Measurements from ENCODE around the gene POLG2. TPM values are rescaled to one million over a fixed set of nuclear protein-coding genes. Genes with fewer than 3 reads are reported as not detected.
"Not testable (repeated sequence)": the region's sequence is repeated elsewhere in the genome, so short reads cannot be mapped to it uniquely, and the experiment has no call there.

The POLG2 gene
- total RNA-seq, 2 donors from 2014 or later, result 32.6 to 61.1 TPM

DNA sequence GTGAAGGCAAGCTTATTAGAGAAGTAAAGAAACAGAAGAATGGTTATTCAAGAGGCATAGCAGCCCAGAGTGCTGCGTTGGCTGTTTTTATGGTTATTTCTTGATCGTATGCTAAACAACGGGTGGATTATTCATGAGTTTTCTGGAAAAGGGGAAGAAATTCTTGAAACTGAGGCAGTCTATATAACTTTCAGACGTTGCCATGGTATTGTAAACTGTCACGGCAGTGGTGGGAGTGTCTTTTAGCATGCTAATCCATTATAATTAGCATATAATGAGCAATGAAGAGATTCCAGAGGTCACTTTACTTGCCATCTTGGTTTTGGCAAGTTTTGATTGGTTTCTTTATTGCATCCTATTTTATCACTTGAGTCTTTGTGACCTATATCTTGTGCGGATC, 65.3 kb downstream of the POLG2 start:
- no peak overlapping the region for H3K27ac Mint-ChIP-seq
- H3K36me3 Mint-ChIP-seq, result no peaks in the 10 kb centered on the region
- peaks cover 5 to 12% of the 10 kb centered on the region in 2 donors for H3K27me3 Mint-ChIP-seq
- H3K9me3 Mint-ChIP-seq, result no peaks in the 10 kb centered on the region
- ATAC-seq (no peak), DNase-seq (ENCODE audit: low spot score) (no peak)
- H3K4me3 Mint-ChIP-seq, result no peak overlapping the region
- H3K4me1 Mint-ChIP-seq (ENCODE audit: low read depth in 2 of 2), result no peaks in the 10 kb centered on the region

DNA sequence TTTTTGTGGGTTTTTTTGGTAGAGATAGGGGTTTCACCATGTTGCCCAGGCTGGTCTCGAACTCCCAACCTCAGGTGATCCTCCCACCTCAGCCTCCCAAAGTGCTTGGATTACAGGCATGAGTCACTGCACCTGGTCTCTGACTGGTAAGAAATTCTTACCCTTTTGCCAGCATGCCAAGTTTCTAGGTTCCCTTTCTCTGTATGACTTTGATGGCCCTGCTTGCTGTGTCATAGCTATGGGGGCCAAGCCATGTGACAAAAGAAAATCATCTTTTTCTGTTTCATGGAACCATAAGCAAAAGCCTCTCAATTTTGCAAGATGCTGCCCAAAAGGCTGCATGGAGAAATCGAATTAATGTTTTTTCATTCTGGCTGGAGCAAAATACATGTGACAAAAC, 66.8 kb downstream of the POLG2 start:
- H3K36me3 Mint-ChIP-seq; H3K4me1 Mint-ChIP-seq (ENCODE audit: low read depth in 2 of 2); H3K27ac Mint-ChIP-seq; DNase-seq (ENCODE audit: low spot score); ATAC-seq; H3K4me3 Mint-ChIP-seq; H3K9me3 Mint-ChIP-seq: not testable (repeated sequence)
- H3K27me3 Mint-ChIP-seq, result peaks cover 5 to 13% of the 10 kb centered on the region in 2 donors

DNA sequence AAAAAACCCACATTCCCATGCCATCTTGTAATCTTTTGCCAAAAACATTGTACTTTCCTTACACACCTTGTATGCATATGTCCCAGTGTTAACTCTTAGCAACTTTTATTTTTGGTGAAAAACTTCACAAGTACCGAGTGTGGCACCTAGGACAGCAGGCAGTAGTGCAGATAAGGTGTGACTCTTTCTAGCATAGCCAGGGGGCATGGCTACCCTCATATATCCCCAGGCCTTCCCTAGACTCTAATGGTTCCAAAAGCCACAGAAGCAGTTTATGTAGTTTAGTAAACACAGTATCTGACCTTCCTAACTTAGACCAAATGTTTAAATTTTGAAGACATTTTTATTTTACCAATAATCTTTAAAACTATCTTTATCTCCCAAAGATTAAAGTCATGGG, 68.4 kb downstream of the POLG2 start:
- no peak for DNase-seq (ENCODE audit: low spot score)
- no peak for ATAC-seq
- no peaks in the 10 kb centered on the region for H3K36me3 Mint-ChIP-seq
- H3K4me1 Mint-ChIP-seq (ENCODE audit: low read depth in 2 of 2), result no peaks in the 10 kb centered on the region
- H3K9me3 Mint-ChIP-seq, result no peaks in the 10 kb centered on the region
- H3K27ac Mint-ChIP-seq, result no peak overlapping the region
- no peak overlapping the region for H3K4me3 Mint-ChIP-seq
- H3K27me3 Mint-ChIP-seq, result peaks cover 5 to 13% of the 10 kb centered on the region in 2 donors

Other genes starting within 250 kb of the POLG2 start
- gene TEX2, start 233.8 kb downstream of the POLG2 start, total RNA-seq, result 10 to 100 TPM; 14.0 to 28.6 TPM
- gene PECAM1, start 106.2 kb downstream of the POLG2 start, total RNA-seq, result 10 to 100 TPM in 1 of 2 donors, 1 to 10 TPM in 1; 8.1 to 17.1 TPM
- 1 to 10 TPM; 5.0 to 6.9 TPM for gene MILR1, start 47.9 kb downstream of the POLG2 start, total RNA-seq
- 1,000 to 10,000 TPM in 1 of 2 donors, 100 to 1,000 TPM in 1; 987 to 1,102 TPM for gene DDX5, start 9.2 kb upstream of the POLG2 start, total RNA-seq
- gene CEP95, start 9.9 kb upstream of the POLG2 start, total RNA-seq, result 10 to 100 TPM; 47.7 to 74.3 TPM
- 10 to 100 TPM; 18.0 to 26.1 TPM for gene SMURF2, start 165.3 kb upstream of the POLG2 start, total RNA-seq